SK-N-MC (cell line): Measurements from ENCODE around the gene PSMB11.

ENCODE experiments used
- DNase-seq: peaks from one replicate; pipeline ENCODE4 v3.0.0-alpha.2; 2011; ENCODE audit warnings: low read depth, low spot score
- H3K27ac ChIP-seq: fragments of 200-600 bp; sonication (generic); 2 replicates; pipeline ENCODE4 v1.5.1; 2016; ENCODE audit warnings: mixed run types
- H3K36me3 ChIP-seq: fragments of 200-600 bp; sonication (generic); 2 replicates; pipeline ENCODE4 v1.6.1; 2017; ENCODE audit warnings: antibody characterized with exemption, low read length, mixed read lengths; ENCODE audit not compliant: insufficient read depth
- H3K4me3 ChIP-seq: fragments of 200-600 bp; sonication (generic); 2 replicates; pipeline ENCODE4 v1.5.1; 2016
- H3K9ac ChIP-seq: fragments of 200-600 bp; sonication (generic); 2 replicates; pipeline ENCODE4 v1.8.0; 2017; ENCODE audit warnings: mixed run types, mixed read lengths; ENCODE audit not compliant: insufficient read length
- H3K9me3 ChIP-seq: fragments of 200-600 bp; sonication (generic); 2 replicates; pipeline ENCODE4 v1.6.1; 2017; ENCODE audit warnings: low read depth, mild to moderate bottlenecking, antibody characterized with exemption, low read length, moderate library complexity, mixed read lengths
- EZH2 ChIP-seq: fragments of 200-600 bp; sonication (generic); IDR thresholded peaks from one replicate; pipeline ENCODE4 v1.6.1; 2017; ENCODE audit warnings: antibody characterized with exemption
- FOXP2 ChIP-seq: optimal IDR thresholded peaks from 2 replicates; pipeline ENCODE3; 2011; ENCODE audit warnings: mild to moderate bottlenecking, moderate library complexity; ENCODE audit not compliant: insufficient read depth; ENCODE audit errors: extremely low read length, control extremely low read depth
- POLR2AphosphoS5 ChIP-seq: IDR thresholded peaks from 2 replicates; pipeline ENCODE4 v1.6.1; 2012; ENCODE audit warnings: mild to moderate bottlenecking, low read depth, low read length, borderline replicate concordance

PSMB11 gene

DNA sequence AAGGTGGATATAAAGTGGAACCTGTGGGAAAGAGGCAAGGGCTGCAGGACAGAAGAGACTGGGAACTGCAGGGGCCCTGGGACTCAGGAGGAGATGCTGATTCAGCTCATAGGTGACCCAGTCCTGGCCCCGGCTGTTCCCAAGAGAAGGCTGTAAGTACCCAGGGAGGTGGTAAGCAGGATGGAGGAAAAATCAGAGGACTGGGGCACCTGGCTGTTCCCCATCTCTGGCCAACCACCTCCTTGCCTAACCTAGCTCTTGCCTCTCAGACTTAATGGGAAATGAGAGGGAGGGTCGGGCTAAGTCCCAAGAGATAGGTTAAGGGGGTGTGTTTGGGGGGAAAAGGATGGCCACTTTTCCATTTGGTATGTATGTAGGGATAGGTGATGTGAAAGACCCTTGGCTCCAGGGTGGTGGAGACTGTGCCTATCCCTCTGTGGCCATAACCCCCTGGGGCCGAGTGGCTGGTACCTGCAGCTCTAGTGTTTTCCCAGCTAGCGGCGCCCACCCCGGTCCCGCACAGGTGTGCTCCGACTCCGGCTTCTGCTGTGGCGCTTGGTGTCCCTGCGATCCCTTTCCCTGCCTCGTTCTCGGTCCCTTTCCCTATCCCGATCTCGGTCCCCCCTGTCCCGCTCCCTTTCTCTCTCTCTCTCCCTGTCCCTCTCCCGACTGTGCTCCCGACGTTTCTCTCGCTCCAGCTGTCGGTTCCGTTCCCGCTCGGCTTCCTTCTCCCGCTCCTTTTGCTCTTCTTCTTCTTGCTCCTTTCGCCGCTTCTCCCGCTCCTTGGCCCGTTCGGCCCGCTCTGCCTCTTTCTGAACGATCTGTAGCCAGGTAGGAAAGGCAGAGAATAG lies 16.9 kb downstream of the PSMB11 start:
- peaks cover 44% of the 10 kb centered on the region for H3K36me3 ChIP-seq
- TF ChIP-seq FOXP2 (no peak), EZH2 (no peak), POLR2AphosphoS5 (no peak)

GRCh38 chr14:23060536-23061260 lies 18.7 kb downstream of the PSMB11 start:
- TF ChIP-seq FOXP2: no peak
- no peak for TF ChIP-seq EZH2
- no peak for TF ChIP-seq POLR2AphosphoS5
- no peak for DNase-seq
- H3K9me3 ChIP-seq: no peaks in the 10 kb centered on the region
- H3K9ac ChIP-seq: no peak overlapping the region
- peaks cover 62% of the 10 kb centered on the region for H3K36me3 ChIP-seq
- H3K27ac ChIP-seq: no peak overlapping the region; the same call in 1 of the 2 replicates
- H3K4me3 ChIP-seq: no peak overlapping the region

More for the DNA sequence above, 16.9 kb downstream of the PSMB11 start:
- no peak for DNase-seq
- no peak overlapping the region for H3K9ac ChIP-seq
- H3K9me3 ChIP-seq: no peaks in the 10 kb centered on the region
- H3K27ac ChIP-seq: peak overlapping the region; percentile 68
- no peak overlapping the region for H3K4me3 ChIP-seq

- DNase-seq: no peak
- peak overlapping the region; percentile 27 for H3K27ac ChIP-seq
- TF ChIP-seq FOXP2 (no peak), EZH2 (no peak), POLR2AphosphoS5 (no peak)
- H3K36me3 ChIP-seq: peaks cover 75% of the 10 kb centered on the region
- H3K4me3 ChIP-seq: no peak overlapping the region
- H3K9ac ChIP-seq: no peak overlapping the region
- H3K9me3 ChIP-seq: no peaks in the 10 kb centered on the region
These were observed 20.0 kb downstream of the PSMB11 start for GRCh38 chr14:23062002-23062401.

DNA sequence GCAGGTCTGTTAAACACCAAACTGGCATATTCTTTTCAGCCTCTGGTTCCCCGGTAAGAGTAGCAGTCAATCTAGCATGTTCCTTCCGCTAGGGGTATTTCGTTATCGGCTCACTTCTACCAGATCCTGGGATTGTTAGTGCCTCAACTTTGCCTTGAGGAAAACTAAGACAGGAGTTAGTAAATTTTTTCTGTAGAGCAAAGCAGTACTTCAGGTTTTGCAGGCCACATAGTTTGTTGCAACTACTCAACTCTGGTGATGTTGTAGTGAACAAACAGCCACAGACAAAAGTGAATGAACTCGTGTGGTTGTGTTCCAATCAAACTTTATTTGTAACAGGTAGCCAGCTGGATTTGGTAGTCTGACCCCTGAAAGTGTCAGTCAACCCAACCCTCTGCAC lies 21.6 kb downstream of the PSMB11 start:
- no peak overlapping the region for H3K27ac ChIP-seq

DNA sequence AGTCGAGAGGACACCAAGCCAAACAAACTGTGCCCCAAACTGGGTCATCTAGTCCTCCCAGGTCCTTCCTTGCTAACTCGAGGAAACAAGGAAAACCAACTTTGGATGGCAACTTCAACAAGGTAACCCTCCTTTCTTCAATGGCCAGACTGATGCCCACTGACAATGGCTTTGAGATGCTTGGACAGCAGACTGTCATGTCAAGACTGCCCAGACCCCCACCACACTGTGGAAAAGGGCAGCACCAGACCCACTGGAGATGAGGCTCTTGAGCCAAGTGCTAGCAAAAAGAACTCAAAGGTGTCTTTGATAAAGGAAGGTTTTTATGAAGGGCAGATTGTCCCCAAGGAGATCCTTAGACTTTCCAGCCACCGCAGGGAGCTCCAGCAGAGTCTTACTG lies 24.4 kb downstream of the PSMB11 start:
- 0 out of 2 replicates have a peak overlapping the region, but pooled peaks have one; percentile 38 for H3K27ac ChIP-seq
- no peaks in the 10 kb centered on the region for H3K9me3 ChIP-seq
- H3K36me3 ChIP-seq: peaks cover 79% of the 10 kb centered on the region

More for the DNA sequence above, 21.6 kb downstream of the PSMB11 start:
- no peak for DNase-seq
- Histone ChIP-seq H3K4me3 (no peak overlapping the region), H3K9me3 (no peaks in the 10 kb centered on the region), H3K36me3 (peaks cover 90% of the 10 kb centered on the region), H3K9ac (no peak overlapping the region)
- TF ChIP-seq EZH2 (no peak), POLR2AphosphoS5 (no peak), FOXP2 (no peak)

GRCh38 chr14:23066855-23067744 lies 25.1 kb downstream of the PSMB11 start:
- H3K4me3 ChIP-seq: no peak overlapping the region
- H3K27ac ChIP-seq: 0 out of 2 replicates have a peak overlapping the region, but pooled peaks have one; percentile 38
- TF ChIP-seq POLR2AphosphoS5 (no peak), EZH2 (no peak), FOXP2 (no peak)
- H3K9me3 ChIP-seq: no peaks in the 10 kb centered on the region
- H3K9ac ChIP-seq: no peak overlapping the region
- peaks cover 78% of the 10 kb centered on the region for H3K36me3 ChIP-seq
- DNase-seq: no peak

More for the DNA sequence above, 24.4 kb downstream of the PSMB11 start:
- TF ChIP-seq FOXP2 (no peak), EZH2 (no peak), POLR2AphosphoS5 (no peak)
- DNase-seq: no peak
- Histone ChIP-seq H3K4me3 (no peak overlapping the region), H3K9ac (no peak overlapping the region)

DNA sequence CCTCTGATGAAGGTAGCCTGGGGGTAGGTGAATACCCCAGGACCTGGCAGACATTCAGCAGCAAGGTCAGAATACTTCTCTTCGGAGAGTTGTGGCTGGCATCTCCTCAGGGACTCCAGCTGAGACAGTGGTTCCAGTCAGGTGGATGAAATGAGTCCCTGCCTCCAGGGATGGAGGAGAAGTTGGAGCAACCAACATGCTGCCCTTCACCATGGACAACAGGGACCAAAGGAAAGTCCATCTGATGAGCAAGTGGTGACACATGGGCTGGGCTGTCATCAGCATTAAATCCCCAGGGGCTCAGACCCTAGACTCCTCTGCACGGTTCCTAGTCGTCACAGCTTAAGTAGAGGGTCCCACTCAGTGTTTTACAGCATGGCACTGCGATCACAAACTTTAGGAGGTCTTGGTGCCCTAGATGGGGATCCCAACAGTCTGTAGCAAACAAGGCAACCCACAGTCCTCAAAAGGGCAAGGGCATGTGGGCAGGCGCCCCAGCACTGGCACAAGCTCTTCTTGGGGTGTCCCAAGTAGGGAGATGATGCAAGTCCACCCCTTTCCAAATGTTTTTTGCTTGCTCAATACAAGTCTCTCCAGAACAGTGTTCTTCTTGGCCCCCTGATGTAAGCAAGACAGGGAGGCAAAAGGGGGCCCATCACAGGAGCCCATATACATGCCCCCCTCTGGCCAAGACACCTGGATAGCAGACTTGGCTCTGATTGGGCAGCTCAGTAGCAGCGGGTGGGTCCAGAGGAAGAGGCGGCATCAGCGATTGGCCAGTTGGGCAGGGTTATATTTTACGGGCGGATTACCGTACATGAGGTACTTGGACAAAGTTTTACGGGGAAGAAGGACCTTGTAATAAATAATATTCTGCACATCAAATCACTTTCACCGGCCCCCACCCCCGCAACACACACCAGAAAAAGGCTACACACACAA lies 26.1 kb downstream of the PSMB11 start:
- no peak overlapping the region for H3K27ac ChIP-seq
- TF ChIP-seq FOXP2: no peak
- TF ChIP-seq EZH2: no peak
- no peak for TF ChIP-seq POLR2AphosphoS5
- H3K4me3 ChIP-seq: no peak overlapping the region
- no peak for DNase-seq
- H3K36me3 ChIP-seq: peaks cover 78% of the 10 kb centered on the region
- no peaks in the 10 kb centered on the region for H3K9me3 ChIP-seq
- H3K9ac ChIP-seq: no peak overlapping the region
